ENCODE results near the gene GMPR2.
"Not testable (repeated sequence)": the region's sequence is repeated elsewhere in the genome, so short reads cannot be mapped to it uniquely, and the experiment has no call there.

Gene GMPR2

DNA sequence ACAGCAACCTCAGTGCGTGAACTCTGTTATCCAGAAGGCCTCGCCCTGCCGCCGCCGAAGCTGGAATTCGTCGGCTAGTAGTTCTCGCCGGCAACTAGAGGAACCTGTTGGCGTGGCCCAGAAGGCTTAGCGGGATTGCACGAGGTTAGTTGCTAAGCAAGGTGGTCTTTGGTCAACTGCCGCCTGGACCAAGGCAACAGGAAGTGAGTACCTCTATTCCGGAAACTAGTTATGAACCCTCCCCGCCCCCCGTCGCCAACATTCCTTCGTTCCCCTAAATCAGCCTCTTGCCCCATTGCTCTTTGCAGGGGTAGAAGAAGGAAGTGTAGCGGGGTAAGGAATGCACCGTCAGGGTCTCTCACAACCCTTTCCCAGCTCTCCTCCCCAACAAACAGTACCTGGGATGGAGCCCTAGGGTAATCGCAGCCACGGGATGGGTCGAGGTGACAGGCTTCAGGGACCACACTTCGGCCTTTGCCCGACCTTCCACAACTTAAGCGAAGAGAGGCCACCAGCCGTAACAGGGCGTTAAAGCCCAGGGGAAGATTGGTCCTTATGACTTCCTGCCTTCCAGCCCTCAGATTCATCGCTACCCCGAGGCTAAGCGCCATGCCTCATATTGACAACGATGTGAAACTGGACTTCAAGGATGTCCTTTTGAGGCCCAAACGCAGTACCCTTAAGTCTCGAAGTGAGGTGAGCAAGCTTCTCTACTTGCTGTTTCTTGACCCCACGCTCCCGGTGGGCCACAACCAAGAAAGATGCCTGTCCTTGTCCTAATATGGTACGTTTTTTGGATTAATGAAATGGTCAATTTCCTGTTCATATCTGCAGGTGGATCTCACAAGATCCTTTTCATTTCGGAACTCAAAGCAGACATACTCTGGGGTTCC, at the start of gene GMPR2:
Gene GMPR2 (plus strand): TSS at position 285 of the 893 bp plus-strand sequence. CDS start 325 bp downstream, at position 610.
- DNase-seq: no peak

- no peak for DNase-seq
These were observed 49.7 kb upstream of the GMPR2 start for GRCh38 chr14:24183014-24183481.

DNA sequence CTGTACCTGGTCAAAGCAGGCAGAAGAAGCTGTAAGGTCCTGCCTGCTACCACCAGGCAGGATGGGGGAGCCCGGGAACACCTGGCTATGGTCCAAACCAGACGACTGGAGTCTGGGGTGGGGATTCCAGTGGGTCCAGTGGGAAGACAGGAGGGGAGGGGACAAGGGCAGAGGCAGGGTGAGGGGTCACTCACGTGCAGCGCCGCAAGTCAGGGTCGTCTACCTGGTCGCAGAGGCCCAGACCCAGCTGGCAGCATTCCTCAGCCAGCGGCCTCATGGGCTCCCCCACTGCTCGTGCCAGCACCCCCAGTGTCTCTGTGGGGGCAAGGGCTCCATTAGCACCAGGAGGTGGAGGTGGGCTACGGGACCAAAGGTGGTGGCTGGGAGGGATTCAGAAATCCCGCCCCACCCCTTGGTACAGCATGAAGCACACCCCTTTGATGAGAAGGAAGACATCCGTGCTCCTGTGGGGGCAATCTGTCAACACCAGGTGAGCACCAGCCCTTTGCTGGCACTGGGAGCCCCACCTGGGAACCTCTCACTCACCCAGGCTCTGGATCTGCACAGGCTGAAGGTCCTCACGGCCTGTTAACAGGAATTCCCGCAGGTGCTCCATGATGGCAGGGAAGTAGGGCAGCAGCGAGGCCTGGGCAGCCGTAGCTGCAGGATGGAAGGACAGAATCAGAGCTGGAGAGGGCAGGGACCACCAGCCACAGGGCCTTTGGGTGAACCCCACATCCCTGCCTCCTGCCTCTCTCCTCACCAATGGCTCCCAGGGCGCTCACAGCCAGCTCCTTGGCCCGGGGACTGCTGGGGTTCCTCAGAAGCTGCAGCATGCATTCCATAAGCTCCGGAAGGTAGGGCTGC, 48.4 kb upstream of the GMPR2 start:
- no peak for DNase-seq

- DNase-seq: no peak
These were observed 47.7 kb upstream of the GMPR2 start for GRCh38 chr14:24185026-24185425.

DNA sequence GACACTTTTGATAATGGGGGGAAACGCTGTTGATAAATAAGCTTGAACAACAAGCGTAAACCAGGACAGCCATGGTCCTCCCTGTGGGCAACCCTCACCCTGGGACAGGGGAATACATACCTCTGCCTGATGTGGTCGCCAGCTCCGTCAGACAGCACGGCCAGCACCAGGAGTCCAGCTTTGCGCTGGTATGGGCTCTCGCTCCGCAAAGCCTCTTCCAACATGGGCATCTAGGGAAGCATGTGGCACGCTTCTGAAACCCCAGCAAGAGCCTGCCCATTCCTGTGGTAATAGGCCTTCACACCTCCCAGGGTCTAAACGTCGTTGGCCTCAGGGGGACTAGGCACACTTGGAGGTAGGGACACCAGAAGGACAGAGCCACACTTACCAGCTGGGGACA, 47.0 kb upstream of the GMPR2 start:
- no peak for DNase-seq

DNA sequence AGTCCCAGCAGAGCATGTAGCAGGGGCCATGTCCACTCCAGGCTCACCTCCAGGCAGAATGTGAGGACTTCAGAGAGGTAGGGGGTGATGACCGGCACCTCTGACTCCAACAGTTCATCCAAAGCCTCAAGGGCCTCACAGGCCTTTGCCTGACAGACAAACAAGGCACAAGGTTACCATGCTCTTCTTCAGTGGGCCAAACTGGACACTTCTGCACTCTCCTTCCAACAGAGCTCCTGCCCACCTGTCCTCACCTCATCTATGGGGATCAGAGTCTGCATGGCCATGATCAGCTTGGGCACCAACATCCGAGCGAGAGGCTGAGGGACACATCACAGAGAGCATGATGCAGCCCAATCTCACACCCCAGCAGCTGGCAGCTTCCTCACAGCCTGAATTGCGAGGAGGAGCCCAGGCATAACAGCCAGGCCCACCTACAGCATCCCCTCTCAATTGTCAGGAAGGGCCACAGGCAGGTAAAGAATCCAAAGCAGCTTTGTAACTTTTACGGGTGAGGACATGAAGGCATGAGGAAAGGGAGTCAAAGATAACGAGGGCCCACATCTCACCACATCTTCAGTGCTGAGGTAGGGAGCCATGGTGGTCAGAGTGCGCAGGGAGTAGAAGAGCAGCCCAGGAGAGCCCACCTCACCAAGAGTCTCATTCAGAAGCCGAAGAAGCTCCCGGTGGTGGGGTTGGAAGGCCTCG, 45.7 kb upstream of the GMPR2 start:
- no peak for DNase-seq

DNA sequence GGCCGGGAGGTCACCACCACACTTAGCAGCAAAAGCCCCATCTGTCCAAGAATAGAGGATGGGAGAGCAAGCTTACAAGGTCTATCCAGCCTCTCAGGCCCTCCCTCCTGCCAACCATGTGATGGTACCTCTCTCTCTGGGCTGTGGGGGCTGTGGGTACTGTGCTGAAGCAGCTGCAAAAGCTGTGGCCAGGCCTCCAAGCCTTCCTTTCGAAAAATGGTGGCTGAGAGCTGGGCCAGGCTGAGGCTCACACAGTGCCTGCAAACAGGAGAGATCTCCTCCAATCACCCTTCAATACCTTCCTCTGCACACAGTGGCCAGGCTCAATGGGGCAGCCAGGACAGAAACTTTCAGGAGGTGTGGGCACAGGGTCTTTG, 45.2 kb upstream of the GMPR2 start:
- DNase-seq: no peak

- peak; percentile 97 for DNase-seq
These were observed 44.3 kb upstream of the GMPR2 start, which contains the start of gene IPO4 for GRCh38 chr14:24188251-24189058. Gene IPO4 (minus strand): TSS chr14:24188816. CDS start chr14:24188787, 29 bp downstream.

DNA sequence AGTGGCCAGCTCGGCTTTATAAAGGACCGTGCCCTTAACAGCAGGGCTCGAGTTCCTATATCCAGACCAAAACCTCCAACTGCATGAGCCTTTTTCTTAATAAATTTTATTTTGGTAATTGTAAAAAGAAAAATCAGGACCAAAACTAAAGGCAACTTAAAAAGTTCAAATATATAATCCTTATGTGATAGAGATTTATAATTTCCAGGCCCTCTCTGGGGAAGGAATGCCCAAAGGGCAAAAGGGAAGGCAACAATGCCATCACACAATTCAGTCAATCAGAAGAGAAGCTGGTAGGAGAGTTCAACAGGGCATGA, 43.7 kb upstream of the GMPR2 start:
- DNase-seq: no peak

DNA sequence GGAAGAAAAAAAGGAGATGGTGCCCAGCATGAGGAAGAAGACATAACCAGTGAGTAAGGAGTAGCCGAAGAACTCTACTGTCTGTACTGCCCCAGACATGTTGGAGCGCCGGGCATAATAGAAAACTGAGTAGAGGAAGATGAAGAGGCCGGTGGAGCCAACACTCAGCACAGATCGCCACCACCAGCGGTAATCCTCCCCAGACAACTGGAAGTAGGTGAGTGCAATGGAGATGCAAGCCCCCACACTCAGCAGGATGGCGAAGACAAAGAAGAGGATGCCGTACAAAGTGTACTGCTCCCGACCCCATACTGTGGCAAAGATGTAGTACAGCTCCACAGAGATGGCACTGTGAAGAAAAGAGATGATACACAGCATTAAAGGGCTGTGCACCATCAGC, 43.3 kb upstream of the GMPR2 start:
- no peak for DNase-seq

- no peak for DNase-seq
These were observed 42.3 kb upstream of the GMPR2 start for GRCh38 chr14:24190416-24190815.

DNA sequence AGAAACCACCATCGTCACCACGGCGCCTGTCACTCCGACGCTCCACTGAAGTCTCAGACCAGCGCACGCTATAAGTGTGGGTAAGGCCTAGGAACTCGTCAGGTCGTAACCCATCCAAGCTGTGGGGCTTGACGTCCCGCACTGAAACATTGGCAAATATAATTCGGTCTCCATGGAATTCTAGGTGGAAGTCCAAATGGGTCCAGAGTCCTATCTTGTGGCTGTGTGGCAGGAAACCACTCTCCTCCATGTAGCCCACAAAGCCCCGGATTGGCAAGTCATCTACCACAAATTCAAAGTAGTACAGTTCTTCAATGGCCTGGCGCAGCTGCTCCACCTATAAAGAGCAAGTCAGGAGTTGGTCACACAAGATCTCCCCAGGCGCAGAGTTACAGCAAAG, 39.8 kb upstream of the GMPR2 start:
- no peak for DNase-seq

GRCh38 chr14:24194186-24194872, 38.4 kb upstream of the GMPR2 start:
- DNase-seq: no peak

DNA sequence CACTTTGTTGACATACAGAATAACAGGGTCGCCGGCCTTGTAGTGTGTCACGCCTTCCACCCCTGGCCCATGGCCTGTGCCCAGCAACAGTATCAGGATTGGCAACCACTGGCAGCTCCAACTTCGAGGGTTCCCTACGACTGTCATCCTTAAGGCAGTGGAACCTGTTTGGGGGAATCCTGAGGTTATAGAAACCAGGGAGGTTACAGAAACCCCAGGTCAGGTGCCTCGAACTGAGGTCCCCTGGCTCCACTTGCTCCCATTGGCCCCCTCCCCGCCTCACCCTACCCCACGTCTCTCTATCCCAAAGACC, 37.9 kb upstream of the GMPR2 start:
- DNase-seq: no peak

- peak; percentile 92 for DNase-seq
These were observed 37.3 kb upstream of the GMPR2 start, which contains the start of gene TM9SF1 for GRCh38 chr14:24195186-24196070. Gene TM9SF1 (minus strand): TSS chr14:24195441. CDS start chr14:24195019, 422 bp downstream.

- peak; percentile 16 for DNase-seq
These were observed 36.4 kb upstream of the GMPR2 start for GRCh38 chr14:24196071-24197055.

- no peak for DNase-seq
These were observed 35.7 kb upstream of the GMPR2 start for GRCh38 chr14:24197056-24197450.

GRCh38 chr14:24198814-24199524, 33.8 kb upstream of the GMPR2 start:
- DNase-seq: no peak

DNA sequence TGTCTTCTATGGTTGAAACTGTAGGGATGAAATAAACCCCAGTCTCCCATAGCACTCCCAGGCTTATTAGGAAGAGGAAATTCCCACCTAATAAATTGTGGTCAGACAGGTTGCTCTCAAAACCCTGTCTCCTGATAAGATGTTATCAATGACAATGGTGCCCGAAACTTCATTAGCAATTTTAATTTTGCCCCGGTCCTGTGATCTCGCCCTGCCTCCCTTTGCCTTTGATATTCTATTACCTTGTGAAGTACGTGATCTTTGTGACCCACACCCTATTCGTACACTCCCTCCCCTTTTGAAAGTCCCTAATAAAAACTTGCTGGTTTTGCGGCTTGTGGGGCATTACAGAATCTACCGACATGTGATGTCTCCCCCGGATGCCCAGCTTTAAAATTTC, 30.2 kb upstream of the GMPR2 start:
- not testable (repeated sequence) for DNase-seq

Data from CD4-positive, alpha-beta T cell treated with Interleukin-12 subunit alpha and Interleukin-12 subunit beta, for 1 hour (primary cell).